Measurements from ENCODE around the gene SLC25A10.

Gene SLC25A10

DNA sequence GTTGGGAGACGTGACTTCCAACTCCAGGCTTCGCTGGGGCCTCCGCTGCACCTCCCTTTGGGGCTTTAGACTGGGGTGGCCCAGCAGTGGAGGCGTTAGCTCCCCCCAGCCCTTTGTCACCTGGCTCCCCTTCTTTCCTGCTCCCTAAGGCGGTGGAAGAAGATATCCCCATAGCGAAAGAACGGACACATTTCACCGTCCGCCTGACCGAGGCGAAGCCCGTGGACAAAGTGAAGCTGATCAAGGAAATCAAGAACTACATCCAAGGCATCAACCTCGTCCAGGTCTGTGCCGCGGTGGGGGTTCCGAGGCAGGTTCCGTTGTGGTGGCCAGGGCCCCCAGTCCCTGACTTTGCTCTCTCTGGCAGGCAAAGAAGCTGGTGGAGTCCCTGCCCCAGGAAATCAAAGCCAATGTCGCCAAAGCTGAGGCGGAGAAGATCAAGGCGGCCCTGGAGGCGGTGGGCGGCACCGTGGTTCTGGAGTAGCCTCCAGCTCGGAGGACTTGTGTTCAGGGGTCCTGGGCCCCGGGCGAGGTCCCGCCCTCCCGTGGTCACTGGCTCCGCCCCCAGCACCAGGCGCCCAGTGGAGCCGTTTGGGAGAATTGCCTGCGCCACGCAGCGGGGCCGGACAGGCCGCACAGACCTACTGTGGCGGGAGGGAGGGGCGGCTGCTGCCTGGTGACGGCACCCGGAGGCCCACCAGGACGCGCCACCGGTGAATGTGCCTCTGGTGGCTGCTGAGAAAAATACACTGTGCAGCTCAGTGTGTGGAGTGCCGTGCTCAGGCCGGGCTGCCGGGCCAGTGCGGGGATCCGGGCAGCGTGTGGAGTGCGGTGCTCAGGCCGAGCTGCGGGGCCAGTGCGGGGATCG lies 5.1 kb upstream of the SLC25A10 start:
- DNase-seq = no peak

DNA sequence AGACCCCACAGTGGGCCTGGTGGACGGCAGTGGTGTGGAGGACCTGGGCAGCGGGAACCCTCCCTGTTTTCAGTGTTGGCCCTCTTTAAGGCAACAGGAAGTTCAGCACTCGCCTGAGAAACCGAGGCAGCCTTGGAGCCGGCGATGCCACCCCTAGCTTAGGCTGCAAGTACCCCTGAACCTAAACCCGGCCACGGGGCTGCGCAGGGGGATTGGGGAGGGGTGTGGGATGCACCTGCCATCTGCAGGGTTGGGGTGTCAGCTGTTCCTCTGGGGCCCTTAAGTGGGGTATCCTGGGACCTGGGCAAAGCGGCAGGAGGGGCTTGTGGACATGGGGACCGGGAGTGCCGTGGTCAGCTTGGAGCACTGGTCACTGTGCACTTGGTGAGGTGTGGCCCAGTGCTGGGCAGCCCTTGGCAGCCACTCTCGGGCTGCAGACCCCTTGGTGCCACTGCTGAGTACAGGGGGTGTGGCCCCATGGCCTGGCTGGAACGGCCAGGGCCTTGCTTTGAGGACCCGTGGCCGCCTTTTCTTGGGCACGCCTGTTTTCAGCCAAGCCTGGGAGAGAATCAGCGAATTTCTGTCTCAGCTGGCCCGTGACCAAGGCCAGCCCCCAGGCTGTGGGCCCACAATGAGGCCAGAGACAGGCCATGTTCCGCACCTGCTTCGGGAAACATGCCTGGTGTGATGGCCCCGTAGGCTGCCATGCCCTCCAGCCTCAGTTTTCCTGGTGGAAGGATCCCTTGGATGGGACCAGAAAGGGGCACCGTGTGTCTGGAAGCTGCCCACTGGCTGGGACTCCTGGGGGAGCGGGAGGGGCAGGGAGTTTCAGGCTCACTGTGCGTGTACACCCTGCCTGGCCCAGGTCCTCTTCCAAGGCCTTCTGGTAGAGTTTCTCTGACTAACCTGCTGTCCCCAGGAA lies 4.1 kb upstream of the SLC25A10 start:
- DNase-seq = no peak

DNA sequence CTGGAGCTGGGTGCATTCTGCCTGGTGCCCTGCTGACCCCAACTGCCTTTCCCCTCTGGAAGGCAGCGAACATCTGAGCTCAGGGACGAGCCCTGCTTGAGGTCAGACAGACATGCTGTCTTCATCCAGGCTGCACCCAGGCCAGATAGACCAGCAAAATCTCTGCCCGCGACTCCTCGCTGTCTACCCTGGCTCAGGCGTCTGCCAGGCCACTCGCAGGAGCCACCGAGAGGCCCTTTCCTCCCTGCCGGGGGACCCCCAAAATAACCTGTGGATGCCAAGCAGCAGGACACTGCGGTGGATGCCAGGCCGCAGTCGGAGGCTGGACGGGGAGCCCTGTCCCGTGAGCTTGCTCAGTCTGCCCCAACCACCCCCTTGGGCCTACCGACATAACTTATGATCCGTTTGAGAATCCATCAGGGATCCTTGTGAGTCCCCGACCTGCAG lies 3.3 kb upstream of the SLC25A10 start:
- no peak for DNase-seq

DNA sequence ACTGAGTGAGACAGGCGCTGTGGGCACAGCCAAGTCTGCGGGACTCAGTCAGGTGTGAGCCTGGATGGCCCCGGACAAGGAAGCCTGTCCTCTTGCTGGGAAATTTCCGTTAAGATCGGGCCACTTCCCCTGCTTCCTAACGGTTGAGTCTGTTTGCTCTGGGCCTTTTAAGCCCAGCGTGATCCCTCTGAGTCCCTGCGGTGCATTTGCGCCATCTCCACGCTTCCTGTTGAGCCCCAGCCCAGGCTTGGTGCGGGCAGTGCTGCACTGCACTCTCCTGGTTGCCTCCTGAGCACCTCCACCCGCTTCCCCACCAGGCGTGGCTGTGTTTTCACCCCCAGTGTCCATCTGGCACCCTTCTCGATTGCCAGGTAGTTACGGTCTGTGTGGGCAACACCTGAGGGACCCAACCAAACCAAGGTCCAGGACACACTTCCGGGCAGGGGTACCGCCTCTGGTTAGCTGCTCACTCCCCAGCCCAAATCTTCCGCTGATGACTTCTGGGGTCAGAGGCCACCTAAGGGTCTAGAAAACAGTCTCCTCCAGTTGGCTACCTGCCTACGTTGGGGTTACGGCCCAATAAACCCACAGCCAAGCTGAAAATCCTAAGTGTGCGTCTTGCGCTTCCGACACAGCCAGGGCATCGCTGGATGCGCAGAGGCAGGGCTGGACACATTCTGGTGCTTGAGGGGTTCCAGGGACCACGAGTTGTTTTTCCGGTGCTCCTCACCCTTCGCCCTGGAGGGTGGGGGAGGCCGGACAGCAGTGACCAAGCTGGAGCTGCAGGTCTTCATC lies 1.4 kb upstream of the SLC25A10 start:
- no peak for DNase-seq

DNA sequence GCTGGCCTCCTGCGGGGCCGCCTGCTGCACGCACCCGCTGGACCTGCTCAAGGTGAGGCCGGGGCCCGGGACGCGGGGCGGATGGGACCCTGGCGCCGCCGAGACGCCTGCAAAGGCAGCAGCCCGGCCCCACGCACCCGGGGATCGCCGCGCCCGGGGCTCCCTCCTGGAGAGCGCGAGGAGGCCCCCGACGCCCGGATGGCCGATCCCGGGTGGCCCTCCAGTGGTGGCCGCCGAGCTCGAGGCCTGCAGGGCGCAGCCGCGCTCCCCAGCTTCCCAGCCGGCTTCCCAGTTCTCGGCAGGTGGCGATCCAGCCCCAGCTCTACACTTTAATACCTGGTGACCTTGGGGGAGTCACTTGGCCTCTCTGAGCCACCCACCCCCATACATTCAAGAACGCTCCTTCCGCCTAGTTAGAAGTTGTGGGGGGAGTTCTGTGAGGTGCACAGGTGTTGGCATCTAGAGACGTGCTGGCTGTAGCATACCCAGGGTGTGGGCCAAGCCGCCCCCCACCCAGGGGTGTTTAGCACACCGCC lies 452 bp downstream of the SLC25A10 start:
- DNase-seq = no peak

DNA sequence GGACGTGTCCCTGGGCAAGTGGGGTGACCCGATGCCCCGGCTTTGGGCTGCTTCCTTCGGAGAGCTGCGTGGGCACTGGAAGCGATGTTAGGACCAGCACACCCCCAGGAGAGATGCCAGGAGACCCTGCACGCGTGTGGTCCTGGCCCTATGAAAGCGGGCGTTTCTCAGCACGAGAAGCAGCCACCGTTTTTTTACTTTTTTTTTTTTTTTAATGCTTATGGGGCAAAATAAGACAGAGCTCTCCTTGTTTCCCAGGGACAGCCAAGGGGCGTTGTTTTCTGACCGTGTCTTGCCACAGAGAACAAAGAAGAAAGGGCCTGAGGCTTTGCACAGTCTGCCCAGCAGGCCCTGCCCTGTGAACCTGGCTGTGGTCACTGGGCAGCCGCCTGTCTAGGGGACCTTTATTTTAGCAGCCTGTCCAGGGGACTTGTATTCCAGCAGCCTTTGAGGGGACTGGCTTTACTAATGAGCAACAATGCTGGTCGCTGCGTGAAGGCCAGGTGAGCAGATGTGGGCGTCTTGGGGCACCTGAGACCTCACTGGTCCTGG lies 996 bp downstream of the SLC25A10 start:
- no peak for DNase-seq

DNA sequence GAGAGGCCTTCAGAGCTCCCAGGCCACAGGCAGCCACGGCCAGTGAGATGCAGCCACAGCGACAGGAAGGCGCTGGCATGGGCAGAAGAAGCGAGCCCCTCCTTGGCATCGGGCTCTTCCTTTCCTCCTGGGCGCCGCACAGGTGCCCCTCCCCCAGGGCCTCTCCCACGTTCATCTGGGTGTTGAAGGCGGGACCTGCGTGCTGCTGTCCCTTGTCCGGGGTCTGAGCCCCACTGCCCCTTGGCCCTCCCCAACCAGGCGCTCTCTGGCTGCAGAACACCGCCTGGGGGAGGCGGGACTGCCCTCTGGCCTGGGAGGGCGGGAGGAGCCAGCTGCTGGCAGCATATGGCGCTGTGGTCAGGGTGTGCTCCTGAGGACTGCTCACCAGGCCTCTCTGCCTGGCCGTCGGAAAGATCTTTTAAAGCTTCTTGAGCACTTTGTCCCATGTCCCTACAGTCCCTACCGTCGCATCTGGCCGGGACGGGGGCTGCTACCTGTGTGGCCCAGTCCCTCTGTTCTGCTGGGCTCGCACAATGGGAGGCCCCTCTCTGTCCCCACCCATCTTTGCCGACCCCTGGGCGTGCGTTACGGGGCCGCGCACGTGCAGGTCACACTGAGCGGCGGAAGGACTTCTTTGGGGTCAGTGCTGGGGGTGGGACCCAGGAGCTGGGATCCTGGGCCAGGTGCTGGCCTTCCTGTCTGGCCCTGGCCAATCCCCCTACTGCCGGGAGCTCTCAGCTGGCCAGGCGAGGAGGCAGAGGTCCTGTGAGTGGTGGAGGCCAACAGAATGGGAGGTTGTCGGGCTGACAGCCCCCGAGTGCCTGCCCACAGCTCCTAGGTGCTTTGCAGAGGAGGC lies 1.7 kb downstream of the SLC25A10 start:
- DNase-seq = no peak

DNA sequence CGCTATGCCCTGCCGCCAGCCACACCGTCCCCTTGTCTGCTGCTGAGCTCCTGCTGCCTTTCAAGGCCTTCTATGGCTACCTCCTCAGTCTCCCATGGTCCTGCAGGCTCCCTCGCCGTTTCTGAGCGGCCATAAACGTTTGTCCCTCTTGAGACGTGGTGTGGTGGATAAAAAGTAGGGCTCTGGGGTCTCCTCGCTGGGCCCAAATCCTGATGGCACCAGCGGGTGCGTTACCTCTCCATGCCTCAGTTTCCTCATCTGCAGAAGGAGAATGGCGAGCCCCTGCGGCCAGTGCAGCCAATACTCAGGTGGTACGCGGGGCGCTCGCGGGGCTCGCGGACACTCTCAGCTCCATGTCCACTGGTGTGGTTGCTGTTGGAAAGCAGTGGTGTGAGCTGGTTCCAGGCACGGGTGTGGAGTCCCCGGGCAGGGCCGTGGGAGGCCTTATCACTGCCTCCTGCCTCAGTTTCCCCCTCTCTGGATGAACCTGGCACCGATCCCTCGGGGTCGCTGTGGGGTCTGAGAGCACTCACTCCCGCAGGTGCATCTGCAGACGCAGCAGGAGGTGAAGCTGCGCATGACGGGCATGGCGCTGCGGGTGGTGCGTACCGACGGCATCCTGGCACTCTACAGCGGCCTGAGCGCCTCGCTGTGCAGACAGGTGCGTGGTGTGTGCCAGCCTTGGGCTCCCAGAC lies 2.5 kb downstream of the SLC25A10 start:
- no peak for DNase-seq

DNA sequence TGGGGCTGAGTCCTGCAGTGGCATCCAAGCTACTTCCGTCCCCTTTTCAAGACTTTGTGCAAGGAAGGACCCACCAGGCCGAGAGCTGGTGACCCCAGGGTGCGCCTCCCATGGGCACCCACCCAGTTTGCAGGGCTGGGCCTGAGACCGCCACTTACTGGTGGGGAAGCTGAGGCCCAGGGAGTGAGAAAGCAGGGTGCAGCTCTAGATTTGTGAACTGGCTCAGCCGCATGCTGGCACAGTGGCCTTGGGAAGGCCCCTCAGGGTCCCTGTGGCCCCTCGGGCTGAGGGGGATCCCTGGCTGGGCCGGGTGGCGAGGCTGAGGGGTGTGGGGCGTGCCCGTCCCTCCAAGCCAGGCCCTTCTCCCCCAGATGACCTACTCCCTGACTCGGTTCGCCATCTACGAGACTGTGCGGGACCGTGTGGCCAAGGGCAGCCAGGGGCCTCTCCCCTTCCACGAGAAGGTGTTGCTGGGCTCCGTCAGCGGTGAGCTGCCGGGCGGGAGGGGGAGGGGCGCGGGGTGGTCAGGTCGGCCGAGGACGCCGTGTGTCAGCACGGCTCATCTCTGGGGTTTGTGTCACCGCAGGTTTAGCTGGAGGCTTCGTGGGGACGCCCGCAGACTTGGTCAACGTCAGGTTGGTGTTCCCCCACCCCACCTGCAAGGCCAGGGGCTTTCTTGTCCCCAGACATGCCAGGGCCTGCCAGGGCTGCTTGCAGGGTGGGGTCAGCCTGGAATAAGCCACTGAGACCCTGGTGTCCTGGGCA lies 3.2 kb downstream of the SLC25A10 start:
- no peak for DNase-seq

DNA sequence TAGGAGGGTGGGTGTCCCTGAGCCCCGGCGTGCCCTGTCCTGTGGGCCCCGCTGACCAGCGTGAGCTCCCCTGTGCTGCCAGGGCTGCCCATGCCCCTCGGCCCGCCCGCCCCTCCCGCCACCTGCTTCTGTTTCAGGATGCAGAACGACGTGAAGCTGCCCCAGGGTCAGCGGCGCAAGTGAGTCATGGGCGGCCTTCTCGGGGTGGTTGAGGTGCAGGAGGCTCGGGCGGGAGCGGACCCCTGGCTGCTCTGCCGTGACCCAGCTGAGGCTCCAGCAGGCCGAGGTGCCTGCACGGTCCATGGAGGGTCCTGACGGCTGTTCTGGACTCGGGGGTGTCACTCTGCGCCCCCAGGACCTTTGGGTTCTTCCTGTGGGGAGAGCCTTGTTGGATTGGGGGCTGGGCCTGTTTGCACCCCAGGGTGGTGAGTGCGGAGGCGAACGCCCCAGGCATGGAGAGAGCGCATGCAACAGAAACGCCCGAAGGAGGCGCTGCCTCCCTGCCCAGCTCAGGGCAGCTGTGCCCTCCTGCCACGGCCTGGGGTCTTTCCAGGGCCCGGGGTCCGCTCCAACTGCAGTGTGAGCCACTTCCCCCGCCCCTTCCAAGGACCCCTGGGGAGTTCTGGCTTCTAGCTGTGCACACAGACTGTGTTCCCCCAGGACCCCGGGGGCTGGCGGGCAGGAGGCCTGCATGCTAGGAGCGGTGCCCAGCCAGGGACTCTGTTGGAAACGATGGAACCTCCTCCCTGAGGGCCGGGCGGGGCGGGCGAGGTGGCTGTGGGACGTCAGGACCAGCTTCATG lies 4.0 kb downstream of the SLC25A10 start:
- DNase-seq = no peak

DNA sequence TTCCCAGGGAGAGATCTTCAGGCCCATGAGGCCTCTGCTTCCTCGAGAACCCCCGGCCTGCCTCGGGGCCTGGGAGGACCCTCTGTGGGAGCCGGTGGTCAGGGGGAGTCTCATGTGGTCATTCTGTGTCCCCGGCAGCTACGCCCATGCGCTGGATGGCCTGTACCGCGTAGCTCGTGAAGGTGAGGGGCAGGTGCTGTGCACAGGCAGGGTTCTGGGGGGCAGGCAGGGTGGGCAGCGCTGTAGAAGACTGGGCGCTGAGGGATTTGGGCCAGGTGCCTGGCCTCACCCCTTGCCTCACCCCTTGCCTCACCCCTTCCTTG lies 4.6 kb downstream of the SLC25A10 start:
- no peak for DNase-seq

DNA sequence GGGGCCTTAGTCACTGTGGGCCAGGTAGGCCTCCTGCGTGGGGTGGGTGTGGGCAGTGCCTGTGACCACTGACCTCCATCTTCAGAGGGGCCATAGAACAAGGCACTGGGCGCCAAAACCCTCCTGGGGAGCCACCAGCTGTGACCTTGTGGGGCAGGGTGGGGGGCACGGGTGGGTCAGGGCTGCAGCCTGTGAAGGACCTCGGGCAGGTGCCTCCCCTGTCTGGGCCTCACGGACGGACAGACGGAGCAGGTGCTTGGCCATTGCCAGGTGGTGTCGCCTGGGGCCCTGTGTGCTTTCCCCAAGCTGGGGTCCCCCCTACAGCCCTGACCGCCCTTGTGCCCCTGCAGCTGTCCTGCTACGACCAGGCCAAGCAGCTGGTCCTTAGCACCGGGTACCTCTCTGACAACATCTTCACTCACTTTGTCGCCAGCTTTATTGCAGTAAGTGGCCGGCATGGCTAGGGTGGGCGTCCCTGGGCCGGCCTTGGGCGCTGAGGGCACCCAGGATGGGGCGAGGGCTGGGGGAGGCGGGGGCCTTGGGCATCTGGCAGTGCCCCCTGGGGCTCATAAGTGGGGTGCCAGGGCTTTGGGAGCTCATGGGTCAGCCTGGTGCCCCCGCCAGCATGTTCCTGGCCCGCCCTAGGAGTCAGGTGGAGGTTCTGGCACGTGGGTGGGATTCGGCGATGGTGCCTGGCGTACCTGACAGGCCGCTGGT lies 5.1 kb downstream of the SLC25A10 start:
- no peak for DNase-seq

DNA sequence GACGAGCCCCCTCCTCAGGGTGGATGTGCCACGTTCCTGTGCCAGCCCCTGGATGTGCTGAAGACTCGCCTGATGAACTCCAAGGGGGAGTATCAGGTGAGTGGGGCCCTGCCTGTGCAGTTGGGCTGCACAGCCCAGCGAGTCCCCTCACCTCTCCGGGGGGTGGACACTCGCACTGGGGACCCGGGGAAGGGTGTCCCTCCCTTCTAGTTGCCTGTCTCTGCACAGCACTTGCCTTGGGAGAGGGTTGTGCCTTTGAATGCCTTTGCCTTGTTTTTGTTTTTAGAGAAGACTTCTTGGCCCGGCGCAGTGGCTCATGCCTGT lies 5.6 kb downstream of the SLC25A10 start:
- DNase-seq = no peak

DNA sequence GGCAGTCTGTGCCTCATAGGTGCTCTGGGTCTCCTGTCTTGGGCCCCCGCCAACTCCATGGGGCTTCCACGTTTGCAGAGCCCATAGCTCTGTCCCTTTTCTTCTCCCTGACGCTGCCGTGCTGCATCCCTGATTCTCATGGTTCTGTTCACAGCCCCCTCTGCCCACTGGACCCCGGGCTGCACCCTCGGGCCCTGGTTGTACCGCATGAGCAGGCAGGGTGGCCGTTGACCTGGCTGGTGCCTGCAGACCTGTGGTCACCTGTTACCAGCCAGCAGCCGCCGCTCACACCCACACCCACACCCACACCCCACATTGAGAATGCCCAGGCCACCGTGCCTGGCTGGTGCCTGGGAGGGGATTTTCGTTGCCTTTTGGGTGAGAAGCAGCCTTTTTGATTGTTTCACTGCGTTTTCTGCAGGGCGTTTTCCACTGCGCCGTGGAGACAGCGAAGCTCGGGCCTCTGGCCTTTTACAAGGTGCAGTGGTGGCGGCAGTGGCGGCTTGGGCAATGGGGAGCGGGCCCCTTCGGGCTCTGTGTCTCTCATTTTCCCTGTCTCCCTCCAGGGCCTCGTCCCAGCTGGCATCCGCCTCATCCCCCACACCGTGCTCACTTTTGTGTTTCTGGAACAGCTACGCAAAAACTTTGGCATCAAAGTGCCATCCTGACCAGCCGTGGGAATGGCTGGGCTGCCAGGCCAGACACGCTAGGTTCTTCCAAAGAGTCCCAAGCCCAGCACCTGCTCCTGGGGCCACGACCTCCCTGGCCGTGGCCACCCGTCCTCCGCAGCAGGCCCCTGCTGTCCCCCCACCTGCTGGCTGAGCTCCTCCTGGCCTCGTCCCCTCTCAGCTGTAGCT lies 7.6 kb downstream of the SLC25A10 start:
- no peak for DNase-seq

DNA sequence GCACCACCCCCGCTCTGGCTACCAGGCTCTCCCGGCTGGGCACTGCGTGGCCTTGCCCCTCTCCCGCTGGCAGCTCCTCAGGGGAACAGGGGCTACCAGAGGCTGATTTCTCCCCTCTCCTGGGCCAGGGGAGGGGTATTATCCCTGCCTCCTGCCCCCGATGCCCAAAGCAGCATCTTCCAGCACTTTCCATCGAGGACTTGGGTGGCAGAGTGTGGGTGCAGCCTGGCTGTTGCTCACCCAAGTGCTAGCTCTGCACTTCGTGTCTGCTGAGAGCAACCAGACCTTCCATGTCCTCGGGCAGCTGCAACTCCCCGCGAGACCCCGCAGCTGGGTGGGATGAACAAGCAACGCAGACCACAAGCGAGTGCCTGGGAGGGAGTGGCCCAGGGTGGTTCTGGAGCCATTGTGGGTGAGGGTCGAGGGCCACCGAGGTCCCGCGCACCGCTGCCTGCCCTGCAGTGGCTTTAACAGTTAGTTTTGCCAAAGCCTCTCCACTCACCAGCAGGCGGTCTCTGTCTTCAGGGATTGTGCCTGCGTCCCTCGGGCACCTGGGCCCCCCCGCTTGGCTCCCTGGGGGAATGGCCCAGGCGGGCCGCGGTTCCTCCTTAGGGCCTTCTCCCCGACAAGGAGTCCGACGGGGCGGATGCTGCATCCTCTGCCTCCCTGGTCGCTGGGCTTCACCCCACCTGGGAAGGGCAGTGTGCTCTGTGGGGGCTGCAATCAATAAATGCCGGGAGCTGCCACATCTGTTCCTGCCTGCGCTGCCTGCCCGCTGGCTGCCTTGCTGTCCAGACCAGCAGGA lies 8.4 kb downstream of the SLC25A10 start:
- no peak for DNase-seq

DNA sequence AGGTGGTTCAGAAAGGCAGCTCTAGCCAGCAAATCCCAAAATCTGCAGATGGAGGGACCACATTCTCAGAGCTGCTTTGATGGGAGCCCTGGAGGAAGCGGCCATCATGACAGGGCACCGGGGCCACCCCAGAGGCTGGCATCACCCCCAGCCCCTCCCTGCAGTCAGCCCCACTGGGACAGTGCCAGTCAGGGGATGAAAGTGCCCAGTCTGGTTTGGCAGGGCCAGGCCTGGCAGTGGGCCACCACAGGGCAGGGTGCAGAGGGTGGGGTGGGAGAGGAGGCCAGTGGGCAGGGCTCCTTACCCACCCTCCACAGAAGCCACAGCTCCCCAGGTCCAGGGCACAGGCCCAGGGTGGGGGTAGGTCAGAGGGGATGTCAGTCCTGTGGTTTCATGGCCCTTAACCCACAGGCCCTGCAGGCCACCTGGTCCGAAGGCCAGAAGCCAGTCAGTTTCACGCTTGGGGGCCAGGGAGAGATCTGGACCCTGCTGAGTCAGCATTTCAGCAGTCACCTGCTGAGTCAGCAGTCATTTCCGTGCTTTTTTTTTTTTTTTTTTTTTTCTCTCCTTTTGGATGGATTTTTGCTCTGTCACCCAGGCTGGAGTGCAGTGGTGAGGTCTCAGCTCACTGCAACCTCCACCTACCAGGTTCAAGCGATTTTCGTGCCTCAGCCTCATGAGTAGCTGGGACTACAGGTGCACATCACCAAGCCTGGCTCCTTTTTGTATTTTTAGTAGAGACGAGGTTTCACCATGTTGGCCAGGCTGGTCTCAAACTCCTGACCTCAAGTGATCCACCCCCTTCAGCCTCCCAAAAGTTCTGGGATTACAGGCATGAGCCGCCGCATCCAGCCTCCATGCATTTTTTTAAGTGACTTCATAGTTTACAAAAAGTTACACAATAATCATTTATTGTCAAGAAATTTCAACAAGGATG lies 10.4 kb downstream of the SLC25A10 start:
- DNase-seq = no peak

Data from activated naive CD4-positive, alpha-beta T cell treated with anti-CD3 and anti-CD28 coated beads, Interleukin-2, amount 50 U/mL, for 16 hours (primary cell).